HFFc6 (cell line): ENCODE measurements around the gene EPHX1. TPM values are rescaled to one million over a fixed set of nuclear protein-coding genes. Genes with fewer than 3 reads are reported as not detected.
A peak's percentile ranks its signal among the peaks of the same experiment; 100 is the strongest.

Source experiments
- DNase-seq: peaks from one replicate; pipeline ENCODE4 v3.0.0-alpha.2; 2018
- H3K27ac Mint-ChIP-seq: 2 replicates; pipeline ENCODE4 v1.8.0; 2020; ENCODE audit warnings: mild to moderate bottlenecking, mixed read lengths
- H3K27me3 Mint-ChIP-seq: 2 replicates; pipeline ENCODE4 v1.8.0; 2021; ENCODE audit warnings: mild to moderate bottlenecking, moderate library complexity, mixed read lengths; ENCODE audit not compliant: insufficient read depth
- H3K36me3 Mint-ChIP-seq: 2 replicates; pipeline ENCODE4 v1.8.0; 2021; ENCODE audit warnings: low read depth, mixed read lengths
- H3K4me1 Mint-ChIP-seq: 2 replicates; pipeline ENCODE4 v1.8.0; 2020; ENCODE audit warnings: low read depth, mixed read lengths
- H3K4me3 Mint-ChIP-seq: 2 replicates; pipeline ENCODE4 v1.8.0; 2020; ENCODE audit warnings: mild to moderate bottlenecking, moderate library complexity, mixed read lengths
- H3K9me3 Mint-ChIP-seq: 2 replicates; pipeline ENCODE4 v1.8.0; 2020; ENCODE audit warnings: mild to moderate bottlenecking, mixed read lengths
- CTCF ChIP-seq: fragments of 200-600 bp; sonication (generic); IDR thresholded peaks from 2 replicates; pipeline ENCODE4 v1.5.0; 2021; ENCODE audit warnings: antibody characterized with exemption, mild to moderate bottlenecking
- total RNA-seq, 6 experiments: library from RNA; stranded (reverse); fragmentation: NEBNext Ultra II Directional; extraction: Animal tissue kit (Norgen Biotek cat#: 25700); gene quantifications; 2 replicates in 1 of 6; 3 replicates in 5 of 6; pipeline ENCODE4 v1.2.3, GENCODE V29; 2021

The EPHX1 gene
- total RNA-seq, 6 experiments from 2014 or later = 30.3 to 38.7 (median 34.9) TPM

- Mint-ChIP-seq H3K27me3 (no peaks in the 10 kb centered on the region; the same call in 1 of the 2 replicates), H3K36me3 (peaks cover 23% of the 10 kb centered on the region), H3K9me3 (no peaks in the 10 kb centered on the region), H3K4me1 (peaks cover 34% of the 10 kb centered on the region), H3K4me3 (no peak overlapping the region), H3K27ac (no peak overlapping the region)
- TF ChIP-seq CTCF = no peak
- DNase-seq = no peak
Observed at GRCh38 chr1:225875044-225875815, 65.3 kb downstream of the EPHX1 start.

GRCh38 chr1:225876900-225877510 lies 67.1 kb downstream of the EPHX1 start:
- Mint-ChIP-seq H3K9me3 (no peaks in the 10 kb centered on the region), H3K36me3 (peaks cover 7% of the 10 kb centered on the region), H3K4me3 (no peak overlapping the region), H3K27ac (no peak overlapping the region), H3K4me1 (peaks cover 36% of the 10 kb centered on the region), H3K27me3 (no peaks in the 10 kb centered on the region; the same call in 1 of the 2 replicates)
- TF ChIP-seq CTCF = no peak
- no peak for DNase-seq

- H3K4me3 Mint-ChIP-seq = no peak overlapping the region
- peak; percentile 44 for DNase-seq
- peak; percentile 71 for TF ChIP-seq CTCF
- H3K4me1 Mint-ChIP-seq = peaks cover 34% of the 10 kb centered on the region
- H3K27me3 Mint-ChIP-seq = no peaks in the 10 kb centered on the region; the same call in 1 of the 2 replicates
- no peaks in the 10 kb centered on the region for H3K9me3 Mint-ChIP-seq
- peaks cover 6% of the 10 kb centered on the region; the same call in 1 of the 2 replicates for H3K36me3 Mint-ChIP-seq
- peak overlapping the region; percentile 19; the same call in 1 of the 2 replicates for H3K27ac Mint-ChIP-seq
Observed at GRCh38 chr1:225877580-225877979, 67.7 kb downstream of the EPHX1 start.

- peaks cover 6% of the 10 kb centered on the region; the same call in 1 of the 2 replicates for H3K36me3 Mint-ChIP-seq
- H3K4me3 Mint-ChIP-seq = no peak overlapping the region
- no peak overlapping the region for H3K27ac Mint-ChIP-seq
- no peaks in the 10 kb centered on the region for H3K9me3 Mint-ChIP-seq
- peaks cover 37% of the 10 kb centered on the region for H3K4me1 Mint-ChIP-seq
- TF ChIP-seq CTCF = no peak
- no peak for DNase-seq
- no peaks in the 10 kb centered on the region; the same call in 1 of the 2 replicates for H3K27me3 Mint-ChIP-seq
Observed at GRCh38 chr1:225878282-225878681, 68.4 kb downstream of the EPHX1 start.

GRCh38 chr1:225879521-225880221 lies 69.7 kb downstream of the EPHX1 start:
- DNase-seq = no peak
- Mint-ChIP-seq H3K9me3 (no peaks in the 10 kb centered on the region), H3K4me1 (peaks cover 44% of the 10 kb centered on the region), H3K4me3 (no peak overlapping the region), H3K27me3 (no peaks in the 10 kb centered on the region; the same call in 1 of the 2 replicates), H3K36me3 (no peaks in the 10 kb centered on the region; the same call in 1 of the 2 replicates), H3K27ac (no peak overlapping the region)
- TF ChIP-seq CTCF = no peak
